Measurements from ENCODE around the gene RECK.

- TF ChIP-seq CTCF (conservative IDR thresholded peaks at IDR 0.05; ENCODE audit: low read length) (no peak), EZH2phosphoT487 (IDR thresholded peaks at IDR 0.05; ENCODE audit: borderline replicate concordance) (no peak)
These were observed 77.3 kb downstream of the RECK start for GRCh38 chr9:36113999-36114398.
